Thyroid gland (tissue), 4 donors: ENCODE measurements around the gene PHACTR4. TPM values are rescaled to one million over a fixed set of nuclear protein-coding genes. Genes with fewer than 3 reads are reported as not detected.
A peak's percentile ranks its signal among the peaks of the same experiment; 100 is the strongest.
"Not testable (repeated sequence)": the region's sequence is repeated elsewhere in the genome, so short reads cannot be mapped to it uniquely, and the experiment has no call there.

ENCODE experiments used
- DNase-seq, 2 donors: peaks; one replicate each; pipeline ENCODE4 v3.0.0-alpha.2; 2019
- H3K27ac ChIP-seq, 3 donors: fragments of 200-600 bp; sonication (generic); 1 replicate in 2 of 3; 2 replicates in 1 of 3; pipeline ENCODE4 v1.5.1; 2016 to 2019; ENCODE audit warnings: mild to moderate bottlenecking in 1 of 3, moderate library complexity in 1 of 3
- H3K27me3 ChIP-seq: fragments of 200-600 bp; sonication (generic); one replicate; pipeline ENCODE4 v1.5.1; 2019
- H3K36me3 ChIP-seq, 2 donors: fragments of 200-600 bp; sonication (generic); one replicate each; pipeline ENCODE4 v1.5.1; 2016 to 2019
- H3K4me1 ChIP-seq, 2 donors: fragments of 200-600 bp; sonication (generic); one replicate each; pipeline ENCODE4 v1.5.1; 2017 to 2019
- H3K4me3 ChIP-seq, 3 donors: fragments of 200-600 bp; sonication (generic); replicated peaks in 1 of 3; 1 replicate in 2 of 3; 2 replicates in 1 of 3; pipeline ENCODE4 v1.5.1; 2016; ENCODE audit warnings: mild to moderate bottlenecking in 1 of 3
- H3K9me3 ChIP-seq: fragments of 200-600 bp; sonication (generic); one replicate; pipeline ENCODE4 v1.5.1; 2017
- POLR2A ChIP-seq, 2 donors: fragments of 450-650 bp; IDR thresholded peaks; one replicate each; pipeline ENCODE4 v1.6.1; 2017; ENCODE audit warnings: antibody characterized with exemption in 2 of 2, mild to moderate bottlenecking in 2 of 2, moderate library complexity in 1 of 2
- WGBS, 2 donors: methylation state at CpG; one replicate each; pipeline ENCODE4 v1.1.5; 2017; 5-methylcytosine and 5-hydroxymethylcytosine counted together
- intact Hi-C: fragments of 100-400 bp; cut with DNase I; formaldehyde crosslinking; loops from one replicate; pipeline ENCODE4 v1.15.1; 2023
- total RNA-seq, 4 donors: library from RNA; depleted of rRNA; stranded (reverse); fragments of >200 nt; gene quantifications; one replicate each; pipeline ENCODE4 v1.2.3, GENCODE V29; 2016
- TF ChIP-seq, protein P1 (sequence below), 6 experiments: fragments of 200-600 bp in 3 of 6; fragments of 450-650 bp in 3 of 6; sonication (generic) in 3 of 6; IDR thresholded peaks; one replicate each; pipeline ENCODE4 v1.5.1; 2016 to 2019; ENCODE audit warnings: antibody characterized with exemption in 6 of 6, mild to moderate bottlenecking in 2 of 6, inconsistent platforms in 1 of 6, moderate library complexity in 1 of 6

Gene PHACTR4
- 10 to 100 TPM; 25.9 to 31.2 (median 27.8) TPM for total RNA-seq

DNA sequence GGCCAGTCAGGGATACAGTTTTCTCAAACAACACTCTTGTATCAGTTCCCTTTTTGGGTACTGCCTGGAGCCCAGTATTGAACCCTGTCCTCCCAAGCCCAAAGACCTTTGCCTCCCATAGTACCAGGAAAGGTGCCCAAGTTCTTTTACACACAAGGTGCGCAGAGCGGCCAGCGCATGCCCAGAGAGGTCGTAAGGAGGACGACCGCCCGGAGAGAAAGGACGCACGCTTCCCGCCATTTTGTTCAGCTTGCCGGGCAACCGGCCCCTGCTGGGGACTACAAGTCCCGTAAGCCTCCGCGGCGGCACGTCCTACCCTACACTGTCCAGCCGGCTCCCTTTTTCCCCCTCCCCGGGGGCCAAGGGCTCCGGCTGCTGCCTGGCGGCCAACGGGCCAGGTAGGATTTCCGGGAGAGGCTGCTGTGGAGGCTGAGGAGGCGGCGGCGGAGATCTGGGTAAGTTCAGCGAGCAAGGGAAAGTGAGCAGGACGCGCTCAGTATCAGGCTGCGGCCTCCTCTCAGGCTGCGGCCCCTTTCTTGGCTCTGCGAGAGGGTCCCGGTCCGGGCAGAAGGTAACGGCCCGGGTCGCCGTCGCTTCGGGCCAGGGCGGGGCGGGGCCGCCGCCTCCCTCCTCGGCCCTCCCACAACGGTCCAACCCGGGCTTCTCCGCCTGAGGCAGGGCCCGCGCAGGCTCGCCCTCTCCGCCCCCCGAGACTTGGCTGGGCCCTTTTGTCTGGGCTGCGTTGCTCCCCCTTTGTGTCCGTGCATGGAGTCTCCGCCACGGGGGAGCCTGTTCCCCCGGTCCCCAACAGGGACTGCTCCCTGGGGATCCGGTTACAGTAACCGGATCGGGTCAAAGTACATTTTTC is at the start of gene PHACTR4:
PHACTR4 (plus strand) TSS at position 370 of the 868 bp plus-strand sequence. CDS start 37,708 bp downstream, outside the sequence.
- H3K4me3 ChIP-seq = peak within 1 kb of the TSS; percentile 18 to 84 (median 52)
- WGBS, 2 donors = 0% methylated on average over 21 to 22 of the region's 61 CpGs
- H3K4me1 ChIP-seq = peaks cover 10% of the 10 kb centered on the region in 2 donors
- H3K27me3 ChIP-seq = no peaks in the 10 kb centered on the region
- peak; percentile 94 for DNase-seq
- H3K36me3 ChIP-seq = no peaks in the 10 kb centered on the region
- peak in 1 of 2 donors; percentile 83 for TF ChIP-seq POLR2A (IDR thresholded peaks at IDR 0.05)
- TF ChIP-seq, protein P1, sequence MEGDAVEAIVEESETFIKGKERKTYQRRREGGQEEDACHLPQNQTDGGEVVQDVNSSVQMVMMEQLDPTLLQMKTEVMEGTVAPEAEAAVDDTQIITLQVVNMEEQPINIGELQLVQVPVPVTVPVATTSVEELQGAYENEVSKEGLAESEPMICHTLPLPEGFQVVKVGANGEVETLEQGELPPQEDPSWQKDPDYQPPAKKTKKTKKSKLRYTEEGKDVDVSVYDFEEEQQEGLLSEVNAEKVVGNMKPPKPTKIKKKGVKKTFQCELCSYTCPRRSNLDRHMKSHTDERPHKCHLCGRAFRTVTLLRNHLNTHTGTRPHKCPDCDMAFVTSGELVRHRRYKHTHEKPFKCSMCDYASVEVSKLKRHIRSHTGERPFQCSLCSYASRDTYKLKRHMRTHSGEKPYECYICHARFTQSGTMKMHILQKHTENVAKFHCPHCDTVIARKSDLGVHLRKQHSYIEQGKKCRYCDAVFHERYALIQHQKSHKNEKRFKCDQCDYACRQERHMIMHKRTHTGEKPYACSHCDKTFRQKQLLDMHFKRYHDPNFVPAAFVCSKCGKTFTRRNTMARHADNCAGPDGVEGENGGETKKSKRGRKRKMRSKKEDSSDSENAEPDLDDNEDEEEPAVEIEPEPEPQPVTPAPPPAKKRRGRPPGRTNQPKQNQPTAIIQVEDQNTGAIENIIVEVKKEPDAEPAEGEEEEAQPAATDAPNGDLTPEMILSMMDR (IDR thresholded peaks at IDR 0.05) = no peak
- intact Hi-C loops = no loop called here
- H3K9me3 ChIP-seq = no peaks in the 10 kb centered on the region
- H3K27ac ChIP-seq = peak within 1 kb of the TSS; percentile 65 to 93 (median 86)

DNA sequence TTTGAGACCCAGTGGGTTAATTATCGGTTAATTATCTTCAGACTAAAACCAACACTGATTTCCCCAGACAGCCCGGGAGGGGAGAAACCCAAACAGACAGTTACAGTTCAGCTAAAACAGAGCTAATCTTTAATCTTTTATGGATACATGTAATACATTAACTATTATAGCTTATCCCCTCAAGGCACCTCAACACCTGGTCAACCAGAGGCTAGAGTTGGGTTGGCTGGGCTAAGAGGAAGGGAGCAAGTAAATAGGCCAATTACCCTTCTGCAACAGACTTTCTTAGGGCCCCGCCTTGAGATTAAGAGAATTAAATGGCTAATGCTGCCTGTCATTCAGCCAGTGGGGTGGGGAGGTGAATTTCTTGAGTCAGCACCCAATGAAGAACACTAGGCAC is 47.3 kb upstream of the PHACTR4 start:
- TF ChIP-seq, protein P1 (IDR thresholded peaks at IDR 0.05) = no peak
- no peak for TF ChIP-seq POLR2A (IDR thresholded peaks at IDR 0.05)
- WGBS, 2 donors = 65 to 67% methylated on average over 3 of the region's 3 CpGs
- no peak overlapping the region for H3K4me3 ChIP-seq
- H3K9me3 ChIP-seq = no peaks in the 10 kb centered on the region
- H3K4me1 ChIP-seq = no peaks in the 10 kb centered on the region
- DNase-seq = no peak
- intact Hi-C loops = no loop called here
- no peaks in the 10 kb centered on the region for H3K27me3 ChIP-seq
- no peak overlapping the region for H3K27ac ChIP-seq
- no peaks in the 10 kb centered on the region for H3K36me3 ChIP-seq

DNA sequence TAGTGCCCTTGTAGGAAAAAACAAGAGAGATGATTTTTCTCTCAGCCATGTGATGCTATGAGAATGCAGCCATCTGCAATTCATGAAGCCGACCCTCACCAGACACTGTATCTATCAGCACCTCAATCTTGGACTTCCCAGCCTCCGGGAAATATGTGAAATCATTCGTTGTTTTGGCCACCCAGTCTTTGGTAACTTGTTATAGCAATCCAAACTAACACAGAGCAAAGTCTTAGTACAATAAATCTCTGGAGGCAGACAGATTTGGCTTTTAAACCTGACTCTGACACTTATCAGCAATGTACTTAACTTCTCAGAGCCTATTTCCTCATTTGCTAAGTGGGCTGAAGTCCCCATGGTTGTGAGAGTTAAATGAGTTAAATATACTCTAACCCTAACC is 45.8 kb upstream of the PHACTR4 start:
- no peak for DNase-seq
- Histone ChIP-seq H3K27ac (no peak overlapping the region), H3K36me3 (no peaks in the 10 kb centered on the region), H3K9me3 (no peaks in the 10 kb centered on the region), H3K27me3 (no peaks in the 10 kb centered on the region), H3K4me3 (no peak overlapping the region), H3K4me1 (peaks cover 6% of the 10 kb centered on the region in 2 donors)
- intact Hi-C loops = no loop called here
- no peak for TF ChIP-seq POLR2A (IDR thresholded peaks at IDR 0.05)
- TF ChIP-seq, protein P1 (IDR thresholded peaks at IDR 0.05) = no peak
- 40 to 55% methylated on average over 3 of the region's 3 CpGs for WGBS, 2 donors

DNA sequence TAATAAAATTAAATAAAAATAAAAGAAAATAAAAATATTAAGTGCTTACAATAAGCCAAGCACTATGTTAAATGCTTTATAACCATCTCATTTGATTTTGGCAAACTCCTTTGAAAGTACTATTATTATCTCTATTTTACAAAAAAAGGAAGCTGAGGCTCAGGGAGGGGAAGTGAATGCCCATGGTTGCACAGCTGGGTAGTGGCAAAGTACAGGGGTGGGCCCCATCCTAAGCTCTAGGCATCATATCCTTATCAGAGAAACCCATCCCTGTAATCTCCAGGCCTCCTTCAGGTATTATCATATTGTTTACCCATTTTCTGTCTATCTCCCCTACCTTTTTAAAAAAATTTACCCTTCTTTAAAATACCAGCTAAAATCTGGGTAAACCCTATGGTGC is 43.0 kb upstream of the PHACTR4 start:
- Histone ChIP-seq H3K9me3 (no peaks in the 10 kb centered on the region), H3K4me3 (no peak overlapping the region), H3K36me3 (peaks cover 3% of the 10 kb centered on the region in 2 donors), H3K4me1 (peaks cover 9 to 14% of the 10 kb centered on the region in 2 donors), H3K27me3 (no peaks in the 10 kb centered on the region), H3K27ac (no peak overlapping the region)
- DNase-seq = no peak
- intact Hi-C loops = no loop called here
- TF ChIP-seq, protein P1 (IDR thresholded peaks at IDR 0.05) = no peak
- no peak for TF ChIP-seq POLR2A (IDR thresholded peaks at IDR 0.05)

DNA sequence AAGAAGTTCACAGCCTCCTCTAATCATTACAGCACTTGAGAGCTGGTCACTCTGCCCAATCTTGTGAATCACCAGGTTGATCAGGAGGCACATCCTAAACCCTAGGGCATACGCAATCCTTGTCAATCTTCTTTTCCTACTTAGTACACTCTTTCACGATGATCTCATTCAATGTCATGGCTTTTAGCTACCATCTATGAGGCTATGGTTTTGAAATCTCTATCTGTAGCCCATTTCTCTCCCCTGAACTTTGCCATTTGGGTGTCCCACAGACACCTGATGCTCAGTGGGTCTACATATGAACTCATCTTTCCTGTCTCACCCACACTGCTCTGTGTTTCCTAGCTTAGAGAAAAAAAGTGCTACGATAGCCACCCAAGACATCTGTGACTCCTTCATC is 42.6 kb upstream of the PHACTR4 start:
- no peak for DNase-seq
- H3K4me3 ChIP-seq = no peak overlapping the region
- intact Hi-C loops = no loop called here
- peaks cover 8% of the 10 kb centered on the region in 2 donors for H3K36me3 ChIP-seq
- H3K27ac ChIP-seq = no peak overlapping the region
- TF ChIP-seq POLR2A (IDR thresholded peaks at IDR 0.05) = no peak
- TF ChIP-seq, protein P1 (IDR thresholded peaks at IDR 0.05) = no peak
- no peaks in the 10 kb centered on the region for H3K27me3 ChIP-seq
- no peaks in the 10 kb centered on the region for H3K9me3 ChIP-seq
- H3K4me1 ChIP-seq = peaks cover 9 to 14% of the 10 kb centered on the region in 2 donors
- 92% methylated on average over 3 of the region's 3 CpGs for WGBS, 2 donors

DNA sequence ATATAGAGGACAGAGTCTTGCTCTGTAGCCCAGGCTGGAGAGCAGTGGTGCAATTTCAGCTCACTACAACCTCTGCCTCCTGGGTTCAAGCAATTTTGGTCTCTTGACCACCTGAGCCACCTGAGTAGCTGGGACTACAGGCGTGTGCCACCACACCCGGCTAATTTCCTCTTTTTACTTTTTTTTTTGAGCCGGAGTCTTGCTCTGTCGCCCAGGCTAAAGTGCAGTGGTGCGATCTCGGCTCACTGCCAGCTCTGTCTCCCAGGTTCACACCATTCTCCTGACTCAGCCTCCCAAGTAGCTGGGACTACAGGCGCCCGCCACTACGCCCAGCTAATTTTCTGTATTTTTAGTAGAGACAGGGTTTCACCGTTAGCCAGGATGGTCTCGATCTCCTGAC is 42.1 kb upstream of the PHACTR4 start:
- H3K4me1 ChIP-seq = peaks cover 9 to 14% of the 10 kb centered on the region in 2 donors
- DNase-seq, intact Hi-C loops: not testable (repeated sequence)

More for the DNA sequence above, 42.1 kb upstream of the PHACTR4 start:
- 89% methylated on average over 11 of the region's 11 CpGs for WGBS, 2 donors
- H3K4me3 ChIP-seq, H3K27me3 ChIP-seq, H3K9me3 ChIP-seq, H3K27ac ChIP-seq: not testable (repeated sequence)
- peaks cover 8 to 12% of the 10 kb centered on the region in 2 donors for H3K36me3 ChIP-seq
